Keratinocyte (primary cell): ENCODE measurements around the gene ACTA2. TPM values are rescaled to one million over a fixed set of nuclear protein-coding genes. Genes with fewer than 3 reads are reported as not detected.
A peak's percentile ranks its signal among the peaks of the same experiment; 100 is the strongest.

Experiments used
- DNase-seq: peaks from one replicate; pipeline ENCODE4 v3.0.0-alpha.2; 2011; ENCODE audit warnings: low read depth, missing footprints, low spot score
- FAIRE-seq: peaks from 2 replicates; lab custom pipeline; 2011; peaks lifted over from hg19 to GRCh38; lab: Jason Lieb, UNC
- H2AFZ ChIP-seq: 2 replicates; pipeline ENCODE4 v1.6.0; 2012; ENCODE audit warnings: low read length, control low read depth, inconsistent platforms; ENCODE audit not compliant: control insufficient read depth
- H3K27ac ChIP-seq: 2 replicates; pipeline ENCODE4 v1.5.1; 2011; ENCODE audit warnings: low read length; ENCODE audit not compliant: control insufficient read depth, insufficient read depth
- H3K27me3 ChIP-seq: 3 replicates; pipeline ENCODE4 v1.6.0; 2011; ENCODE audit warnings: low read length; ENCODE audit not compliant: control insufficient read depth, insufficient read depth; ENCODE audit errors: extremely low read depth
- H3K36me3 ChIP-seq, 2 experiments: 2 replicates in 1 of 2; 3 replicates in 1 of 2; pipeline ENCODE4 v1.5.1; 2011; ENCODE audit warnings: low read length in 2 of 2, mild to moderate bottlenecking in 1 of 2; ENCODE audit not compliant: control insufficient read depth in 2 of 2, insufficient read depth in 2 of 2; ENCODE audit errors: extremely low read depth in 1 of 2
- H3K4me1 ChIP-seq: 3 replicates; pipeline ENCODE4 v1.5.1; 2011; ENCODE audit warnings: low read length; ENCODE audit not compliant: control insufficient read depth, insufficient read depth; ENCODE audit errors: extremely low read depth
- H3K4me2 ChIP-seq: 3 replicates; pipeline ENCODE4 v1.6.0; 2011; ENCODE audit warnings: low read depth, low read length; ENCODE audit not compliant: control insufficient read depth, insufficient read depth; ENCODE audit errors: extremely low read depth
- H3K4me3 ChIP-seq, 3 experiments: fragments of 200-600 bp in 1 of 3; sonication (generic) in 1 of 3; 2 replicates in 2 of 3; 3 replicates in 1 of 3; pipeline ENCODE4 v1.5.1; 2011 to 2016; ENCODE audit warnings: low read length in 3 of 3, mild to moderate bottlenecking in 3 of 3, control low read depth in 2 of 3, inconsistent platforms in 1 of 3, low read depth in 1 of 3, mixed read lengths in 1 of 3, mixed run types in 1 of 3, moderate library complexity in 1 of 3; ENCODE audit not compliant: control insufficient read depth in 2 of 3, insufficient read depth in 2 of 3; ENCODE audit errors: extremely low read depth in 1 of 3
- H3K79me2 ChIP-seq: 2 replicates; pipeline ENCODE4 v1.6.0; 2012; ENCODE audit warnings: low read length; ENCODE audit not compliant: control insufficient read depth, insufficient read depth
- H3K9ac ChIP-seq: 3 replicates; pipeline ENCODE4 v1.6.0; 2011; ENCODE audit warnings: low read length; ENCODE audit not compliant: control insufficient read depth, insufficient read depth; ENCODE audit errors: extremely low read depth
- H3K9me1 ChIP-seq: 3 replicates; pipeline ENCODE4 v1.6.0; 2011; ENCODE audit warnings: low read length; ENCODE audit not compliant: control insufficient read depth, insufficient read depth; ENCODE audit errors: extremely low read depth
- H3K9me3 ChIP-seq: 2 replicates; pipeline ENCODE4 v1.5.1; 2012; ENCODE audit warnings: low read depth, low read length; ENCODE audit not compliant: control insufficient read depth
- H4K20me1 ChIP-seq: 3 replicates; pipeline ENCODE4 v1.6.0; 2011; ENCODE audit warnings: low read length; ENCODE audit not compliant: control insufficient read depth, insufficient read depth; ENCODE audit errors: extremely low read depth
- CTCF ChIP-seq, 3 experiments: IDR thresholded peaks in 1 of 3; conservative IDR thresholded peaks in 1 of 3; optimal IDR thresholded peaks in 1 of 3; 2 replicates in 2 of 3; 3 replicates in 1 of 3; pipeline versions ENCODE3 to v1.5.1; 2011; ENCODE audit warnings: low read length in 3 of 3, mild to moderate bottlenecking in 3 of 3, moderate library complexity in 2 of 3, control low read depth in 1 of 3, inconsistent platforms in 1 of 3; ENCODE audit not compliant: insufficient read depth in 2 of 3; ENCODE audit errors: extremely low read depth in 1 of 3
- EZH2 ChIP-seq: IDR thresholded peaks from one replicate; pipeline ENCODE4 v1.6.1; 2012; ENCODE audit warnings: inconsistent platforms, mild to moderate bottlenecking, low read length, moderate library complexity
- dilution Hi-C: fragments of 300-500 bp; cut with MboI; formaldehyde crosslinking; loops from one replicate; pipeline ENCODE4 v1.7.0; 2020; ENCODE audit warnings: low sequenced_read_pairs; ENCODE audit not compliant: extremely low pct_ligation_motif_present
- polyA plus RNA-seq, 5 experiments: library from polyadenylated mRNA; depleted of rRNA in 3 of 5; stranded (reverse) in 3 of 5; stranded (forward) in 1 of 5; unstranded in 1 of 5; fragments of >200 nt; gene quantifications; 1 replicate in 1 of 5; 2 replicates in 3 of 5; 3 replicates in 1 of 5; pipeline versions ENCODE4 v1.2.1 to v1.2.3, GENCODE V29; 2011 to 2012; ENCODE audit warnings: missing spikeins in 2 of 5, low read depth in 1 of 5, low replicate concordance in 1 of 5

Gene ACTA2
- polyA plus RNA-seq, 1 donor (not counting 4 experiments of a cell fraction or from before 2014, with no cell fraction given), result 3.7 TPM

GRCh38 chr10:88953662-88954061, 1.1 kb upstream of the ACTA2 start:
- no peaks in the 10 kb centered on the region for H3K9me1 ChIP-seq
- no peak overlapping the region for H3K27ac ChIP-seq
- FAIRE-seq (no peak), DNase-seq (no peak)
- no peak overlapping the region for H3K9ac ChIP-seq
- H3K4me3 ChIP-seq, result no peak overlapping the region
- H3K4me1 ChIP-seq, result peaks cover 14% of the 10 kb centered on the region
- no peaks in the 10 kb centered on the region for H3K79me2 ChIP-seq
- dilution Hi-C loops, result no loop called here
- no peaks in the 10 kb centered on the region for H3K27me3 ChIP-seq
- H2AFZ ChIP-seq, result no peak overlapping the region
- no peaks in the 10 kb centered on the region for H3K9me3 ChIP-seq
- H3K36me3 ChIP-seq, result no peaks in the 10 kb centered on the region
- TF ChIP-seq EZH2 (no peak), CTCF (optimal IDR thresholded peaks at IDR 0.05 in 1 of 3, IDR thresholded peaks at IDR 0.05 in 1 of 3, conservative IDR thresholded peaks at IDR 0.05 in 1 of 3; ENCODE audit: extremely low read depth in 1 of 3, insufficient read depth in 2 of 3, low read length in 3 of 3) (no peak)
- no peaks in the 10 kb centered on the region for H4K20me1 ChIP-seq
- no peak overlapping the region for H3K4me2 ChIP-seq

GRCh38 chr10:88949912-88950837, 2.4 kb downstream of the ACTA2 start:
- FAIRE-seq (peak; percentile 9), DNase-seq (no peak)
- H3K9me1 ChIP-seq, result no peaks in the 10 kb centered on the region
- dilution Hi-C loops, result no loop called here
- H3K4me3 ChIP-seq, result no peak overlapping the region
- H3K27ac ChIP-seq, result no peak overlapping the region
- no peaks in the 10 kb centered on the region for H3K27me3 ChIP-seq
- H4K20me1 ChIP-seq, result no peaks in the 10 kb centered on the region
- H3K4me1 ChIP-seq, result peaks cover 14% of the 10 kb centered on the region
- no peak overlapping the region for H3K9ac ChIP-seq
- no peaks in the 10 kb centered on the region for H3K79me2 ChIP-seq
- H3K9me3 ChIP-seq, result no peaks in the 10 kb centered on the region
- H3K36me3 ChIP-seq, result no peaks in the 10 kb centered on the region
- H3K4me2 ChIP-seq, result no peak overlapping the region
- no peak overlapping the region for H2AFZ ChIP-seq
- TF ChIP-seq EZH2, result no peak
